Natural killer cell (primary cell): ENCODE results near the gene TDRKH. TPM values are rescaled to one million over a fixed set of nuclear protein-coding genes. Genes with fewer than 3 reads are reported as not detected.
A peak's percentile ranks its signal among the peaks of the same experiment; 100 is the strongest.

ENCODE experiments used
- ATAC-seq, 3 donors: fragments of 150-1000 bp in 2 of 3; fragments of 200-7000 bp in 1 of 3; cut with Tn5 transposase; 1 replicate in 1 of 3; 2 replicates in 2 of 3; pipeline ENCODE4 v1.10.0; 2021; ENCODE audit warnings: mild to moderate bottlenecking in 2 of 3, moderate library complexity in 2 of 3
- DNase-seq, 2 donors: peaks; one replicate each; pipeline versions ENCODE4 v3.0.0 to v3.0.0-alpha.2; 2013 to 2021; ENCODE audit warnings: mixed read lengths in 1 of 2
- H3K27ac ChIP-seq: one replicate; pipeline ENCODE4 v1.5.1; 2013; ENCODE audit warnings: mild to moderate bottlenecking, low read length
- H3K27me3 ChIP-seq: one replicate; pipeline ENCODE4 v1.6.1; 2013; ENCODE audit warnings: low read length; ENCODE audit not compliant: control insufficient read depth, insufficient read depth
- H3K36me3 ChIP-seq: one replicate; pipeline ENCODE4 v1.6.1; 2013; ENCODE audit warnings: low read length; ENCODE audit not compliant: control insufficient read depth, insufficient read depth
- H3K4me1 ChIP-seq: one replicate; pipeline ENCODE4 v1.6.1; 2013; ENCODE audit warnings: low read length; ENCODE audit not compliant: control insufficient read depth, insufficient read depth
- H3K4me3 ChIP-seq: one replicate; pipeline ENCODE4 v1.5.1; 2013; ENCODE audit warnings: low read length
- H3K9me3 ChIP-seq: one replicate; pipeline ENCODE4 v1.6.1; 2013; ENCODE audit warnings: low read length; ENCODE audit not compliant: control insufficient read depth, insufficient read depth
- H3K27ac Mint-ChIP-seq, 2 donors: one replicate each; pipeline ENCODE4 v1.8.0; 2022; ENCODE audit warnings: mild to moderate bottlenecking in 2 of 2, mixed read lengths in 2 of 2, moderate library complexity in 1 of 2
- H3K27me3 Mint-ChIP-seq, 2 donors: one replicate each; pipeline ENCODE4 v1.8.0; 2022; ENCODE audit warnings: low read depth in 2 of 2, mixed read lengths in 2 of 2
- H3K36me3 Mint-ChIP-seq: one replicate; pipeline ENCODE4 v1.8.0; 2022; ENCODE audit warnings: mixed read lengths
- H3K4me1 Mint-ChIP-seq, 2 donors: one replicate each; pipeline ENCODE4 v1.8.0; 2022; ENCODE audit warnings: mixed read lengths in 2 of 2
- H3K4me3 Mint-ChIP-seq: one replicate; pipeline ENCODE4 v1.8.0; 2022; ENCODE audit warnings: mild to moderate bottlenecking, moderate library complexity, mixed read lengths
- H3K9me3 Mint-ChIP-seq, 2 donors: one replicate each; pipeline ENCODE4 v1.8.0; 2022; ENCODE audit warnings: mixed read lengths in 2 of 2
- CTCF ChIP-seq: fragments of 200-600 bp; IDR thresholded peaks from one replicate; pipeline ENCODE4 v1.8.0; 2022; ENCODE audit warnings: antibody characterized with exemption
- WGBS: methylation state at CpG from one replicate; pipeline ENCODE4 v1.1.7; 2013; ENCODE audit warnings: missing lambda C conversion rate; ENCODE audit not compliant: insufficient coverage; 5-methylcytosine and 5-hydroxymethylcytosine counted together
- intact Hi-C: fragments of 100-400 bp; cut with micrococcal nuclease; formaldehyde crosslinking; loops from one replicate; pipeline ENCODE4 v1.14.2; 2022
- total RNA-seq, 4 donors: library from RNA; stranded (reverse); fragments of 120-200 nt in 1 of 4; gene quantifications; one replicate each; pipeline versions ENCODE4 v1.2.3 to v1.2.4, GENCODE V29; 2013 to 2022

TDRKH gene
- total RNA-seq, 3 donors from 2014 or later (not counting 1 experiment from before 2014, with no cell fraction given), result 6.3 to 14.5 (median 8.0) TPM

DNA sequence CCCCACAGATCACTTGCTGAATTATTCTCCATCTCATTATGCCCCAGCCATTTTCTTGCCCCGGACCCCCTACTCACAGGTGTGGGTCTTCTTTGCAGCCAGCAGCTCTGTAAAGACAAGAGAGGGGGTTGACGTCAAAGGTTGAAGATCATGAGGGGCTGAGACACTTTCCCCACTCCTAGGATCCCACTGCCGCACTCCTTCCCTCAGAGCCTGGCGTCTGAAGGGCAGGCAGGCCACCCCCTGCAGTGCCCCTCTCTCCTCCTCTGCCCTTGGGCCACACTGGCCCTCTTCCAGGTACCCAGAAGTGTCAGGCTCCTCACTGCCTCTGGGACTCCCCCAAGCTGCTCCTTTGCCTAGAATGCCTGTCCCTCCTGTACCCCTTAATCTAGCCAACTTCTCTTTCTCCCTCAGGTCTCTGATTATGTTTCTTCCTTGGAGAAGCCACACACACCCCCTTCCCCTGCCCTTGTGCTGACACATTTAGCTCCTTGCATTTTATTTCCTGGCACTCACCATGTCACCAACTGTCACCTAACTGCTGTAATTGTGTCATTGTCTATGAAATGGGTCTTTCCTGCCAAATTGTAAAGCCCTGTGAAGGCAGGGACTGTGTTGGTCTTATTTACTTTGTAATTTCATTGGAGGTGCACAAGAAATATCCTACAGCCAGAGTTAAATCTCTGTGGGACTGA, 39.2 kb upstream of the TDRKH start:
- H3K27ac ChIP-seq, result peak overlapping the region; percentile 29
- peaks cover 17 to 52% of the 10 kb centered on the region in 2 donors for H3K4me1 Mint-ChIP-seq

GRCh38 chr1:151828921-151829320, 38.6 kb upstream of the TDRKH start:
- Histone ChIP-seq H3K36me3 (no peaks in the 10 kb centered on the region), H3K27ac (peak overlapping the region; percentile 29), H3K4me3 (no peak overlapping the region), H3K27me3 (no peaks in the 10 kb centered on the region), H3K9me3 (no peaks in the 10 kb centered on the region), H3K4me1 (peaks cover 63% of the 10 kb centered on the region)
- DNase-seq, result peak in 1 of 2 donors; percentile 45
- peak overlapping the region; percentile 53 for H3K4me3 Mint-ChIP-seq
- no peaks in the 10 kb centered on the region for H3K9me3 Mint-ChIP-seq
- TF ChIP-seq CTCF, result no peak
- H3K27me3 Mint-ChIP-seq, result peaks cover 0 to 8% of the 10 kb centered on the region in 2 donors
- intact Hi-C loops, result no loop called here
- ATAC-seq, result peak in 1 of 3 donors; percentile 17
- H3K4me1 Mint-ChIP-seq, result peaks cover 17 to 52% of the 10 kb centered on the region in 2 donors
- no peaks in the 10 kb centered on the region for H3K36me3 Mint-ChIP-seq
- WGBS, result 4% methylated on average over 12 of the region's 12 CpGs
- H3K27ac Mint-ChIP-seq, result peak overlapping the region in 1 of 2 donors; percentile 28

More for the DNA sequence above, 39.2 kb upstream of the TDRKH start:
- H3K9me3 ChIP-seq, result no peaks in the 10 kb centered on the region
- H3K27me3 ChIP-seq, result no peaks in the 10 kb centered on the region
- DNase-seq (no peak), ATAC-seq (no peak)
- TF ChIP-seq CTCF, result no peak
- intact Hi-C loops, result no loop called here
- no peak overlapping the region for H3K4me3 ChIP-seq
- H3K36me3 Mint-ChIP-seq, result no peaks in the 10 kb centered on the region
- peak overlapping the region in 1 of 2 donors; percentile 28 for H3K27ac Mint-ChIP-seq
- H3K27me3 Mint-ChIP-seq, result peaks cover 0 to 8% of the 10 kb centered on the region in 2 donors
- 30% methylated on average over 4 of the region's 4 CpGs for WGBS
- H3K4me1 ChIP-seq, result peaks cover 69% of the 10 kb centered on the region
- H3K9me3 Mint-ChIP-seq, result no peaks in the 10 kb centered on the region
- H3K36me3 ChIP-seq, result no peaks in the 10 kb centered on the region
- H3K4me3 Mint-ChIP-seq, result peak overlapping the region; percentile 53

DNA sequence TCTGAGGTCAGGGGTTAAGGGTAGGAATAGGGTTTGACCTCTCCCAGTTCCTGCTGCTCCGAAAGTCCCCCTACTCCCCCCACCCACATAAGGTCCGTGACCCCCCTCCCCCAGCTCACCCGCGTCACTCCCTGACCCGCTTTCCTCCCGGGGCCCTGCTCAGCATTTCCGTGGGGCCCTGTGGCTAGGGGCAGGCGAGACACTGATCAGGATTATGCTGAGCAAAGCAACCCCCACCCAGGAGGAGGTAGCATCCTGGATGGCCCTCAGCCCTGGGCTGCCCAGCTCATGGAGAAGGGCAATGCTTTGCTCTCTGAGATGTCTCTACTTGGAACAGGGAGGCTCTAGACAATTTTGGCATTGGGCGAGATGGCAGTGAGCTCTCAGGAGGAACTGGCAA, 37.6 kb upstream of the TDRKH start:
- peak overlapping the region; percentile 45 for H3K4me3 Mint-ChIP-seq
- DNase-seq (peak in 1 of 2 donors; percentile 40), ATAC-seq (no peak)
- peaks cover 17 to 45% of the 10 kb centered on the region in 2 donors for H3K4me1 Mint-ChIP-seq
- H3K9me3 Mint-ChIP-seq, result no peaks in the 10 kb centered on the region
- Histone ChIP-seq H3K27me3 (no peaks in the 10 kb centered on the region), H3K9me3 (no peaks in the 10 kb centered on the region), H3K27ac (peak overlapping the region; percentile 50), H3K4me1 (peaks cover 55% of the 10 kb centered on the region), H3K4me3 (no peak overlapping the region), H3K36me3 (no peaks in the 10 kb centered on the region)
- no peak overlapping the region for H3K27ac Mint-ChIP-seq
- no peak for TF ChIP-seq CTCF
- WGBS, result 32% methylated on average over 8 of the region's 9 CpGs
- no peaks in the 10 kb centered on the region for H3K36me3 Mint-ChIP-seq
- intact Hi-C loops, result no loop called here
- H3K27me3 Mint-ChIP-seq, result peaks cover 0 to 7% of the 10 kb centered on the region in 2 donors
